HEK293 (cell line): ENCODE measurements around the gene CORO6.

Source experiments
- CTCF ChIA-PET: fragments of 350-600 bp; formaldehyde crosslinking; extraction: SDS; loops from one replicate; lab custom pipeline; 2021; ENCODE audit warnings: antibody characterized with exemption; lab: Yijun Ruan, JAX
- POLR2A ChIA-PET: fragments of 300-600 bp; formaldehyde crosslinking; extraction: SDS; loops from one replicate; lab custom pipeline; 2020; ENCODE audit warnings: antibody characterized with exemption, inconsistent platforms; lab: Yijun Ruan, JAX
- H3K27ac ChIP-seq: fragments of 200-500 bp; sonication (Bioruptor generic); 2 replicates; pipeline ENCODE4 v1.5.1; 2014; ENCODE audit warnings: low read depth, low read length, control low read depth, inconsistent platforms; ENCODE audit errors: extremely low read depth
- H3K36me3 ChIP-seq, 2 experiments: fragments of 200-500 bp in 1 of 2; sonication (Bioruptor generic) in 1 of 2; 1 replicate in 1 of 2; 2 replicates in 1 of 2; pipeline ENCODE4 v1.5.1; 2014 to 2017; ENCODE audit warnings: inconsistent platforms in 2 of 2, low read length in 2 of 2; ENCODE audit not compliant: control insufficient read depth in 2 of 2, insufficient read depth in 1 of 2
- H3K4me1 ChIP-seq: fragments of 200-500 bp; sonication (Bioruptor generic); 2 replicates; pipeline ENCODE4 v1.5.1; 2014; ENCODE audit warnings: mild to moderate bottlenecking, low read length, inconsistent platforms; ENCODE audit not compliant: control insufficient read depth, insufficient read depth
- H3K4me3 ChIP-seq: 2 replicates; pipeline ENCODE4 v1.5.1; 2011; ENCODE audit warnings: low read depth, mild to moderate bottlenecking, control low read depth, low read length, moderate library complexity
- H3K9me3 ChIP-seq: fragments of 200-500 bp; sonication (Bioruptor generic); 2 replicates; pipeline ENCODE4 v1.5.1; 2014; ENCODE audit warnings: low read depth, low read length, inconsistent platforms; ENCODE audit not compliant: control insufficient read depth, insufficient read depth
- KLF9 ChIP-seq: fragments of 450-650 bp; formaldehyde crosslinking; IDR thresholded peaks from 2 replicates; pipeline ENCODE4 v1.5.1; 2016; ENCODE audit warnings: missing biosample characterization, missing genetic modification characterization, low read depth
- MEIS1 ChIP-seq: sonication (generic); formaldehyde crosslinking; IDR thresholded peaks from 2 replicates; pipeline ENCODE4 v1.8.1; 2022; ENCODE audit warnings: missing genetic modification reagents, mild to moderate bottlenecking, borderline replicate concordance
- OVOL3 ChIP-seq: fragments of 450-650 bp; formaldehyde crosslinking; IDR thresholded peaks from 2 replicates; pipeline ENCODE4 v1.5.1; 2016; ENCODE audit warnings: missing biosample characterization, missing genetic modification characterization
- SETDB1 ChIP-seq: IDR thresholded peaks from one replicate; pipeline ENCODE4 v1.6.1; 2017; ENCODE audit warnings: mild to moderate bottlenecking, low read length, moderate library complexity, mixed read lengths; ENCODE audit not compliant: insufficient read length
- ZBTB1 ChIP-seq: fragments of 450-650 bp; formaldehyde crosslinking; IDR thresholded peaks from 2 replicates; pipeline ENCODE4 v1.5.1; 2016; ENCODE audit warnings: missing biosample characterization, missing genetic modification characterization
- ZBTB21 ChIP-seq: fragments of 450-650 bp; formaldehyde crosslinking; IDR thresholded peaks from 2 replicates; pipeline ENCODE4 v1.5.1; 2017; ENCODE audit warnings: missing biosample characterization, missing genetic modification characterization
- ZFP3 ChIP-seq: fragments of 450-650 bp; formaldehyde crosslinking; IDR thresholded peaks from 2 replicates; pipeline ENCODE4 v1.5.1; 2016; ENCODE audit warnings: low read depth, missing biosample characterization, missing genetic modification characterization
- ZNF157 ChIP-seq: fragments of 450-650 bp; formaldehyde crosslinking; IDR thresholded peaks from 2 replicates; pipeline ENCODE4 v1.5.1; 2016; ENCODE audit warnings: missing biosample characterization, missing genetic modification characterization
- ZNF211 ChIP-seq: fragments of 450-650 bp; formaldehyde crosslinking; IDR thresholded peaks from 2 replicates; pipeline ENCODE4 v1.5.1; 2016; ENCODE audit warnings: low read depth, missing biosample characterization, missing genetic modification characterization
- ZNF404 ChIP-seq: fragments of 450-650 bp; formaldehyde crosslinking; IDR thresholded peaks from 2 replicates; pipeline ENCODE4 v1.5.1; 2017; ENCODE audit warnings: missing biosample characterization, missing genetic modification characterization
- ZNF426 ChIP-seq: fragments of 450-650 bp; formaldehyde crosslinking; IDR thresholded peaks from 2 replicates; pipeline ENCODE4 v1.5.1; 2017; ENCODE audit warnings: missing biosample characterization, missing genetic modification characterization, mild to moderate bottlenecking, inconsistent platforms, moderate library complexity
- ZNF561 ChIP-seq: fragments of 450-650 bp; IDR thresholded peaks from 2 replicates; pipeline ENCODE4 v1.5.1; 2018; ENCODE audit warnings: missing biosample characterization, missing genetic modification characterization, borderline replicate concordance
- ZNF571 ChIP-seq: fragments of 450-650 bp; formaldehyde crosslinking; IDR thresholded peaks from 2 replicates; pipeline ENCODE4 v1.5.0; 2017; ENCODE audit warnings: missing biosample characterization, missing genetic modification characterization
- ZNF623 ChIP-seq: fragments of 450-650 bp; formaldehyde crosslinking; IDR thresholded peaks from 2 replicates; pipeline ENCODE4 v1.5.1; 2016; ENCODE audit warnings: missing biosample characterization, missing genetic modification characterization
- ZNF654 ChIP-seq: fragments of 450-650 bp; formaldehyde crosslinking; IDR thresholded peaks from 2 replicates; pipeline ENCODE4 v1.5.1; 2016; ENCODE audit warnings: low read depth, missing biosample characterization, missing genetic modification characterization
- ZNF776 ChIP-seq: fragments of 450-650 bp; formaldehyde crosslinking; IDR thresholded peaks from 2 replicates; pipeline ENCODE4 v1.5.0; 2017; ENCODE audit warnings: missing biosample characterization, missing genetic modification characterization, borderline replicate concordance
- ZNF785 ChIP-seq: fragments of 450-650 bp; formaldehyde crosslinking; IDR thresholded peaks from 2 replicates; pipeline ENCODE4 v1.5.1; 2016; ENCODE audit warnings: missing biosample characterization, missing genetic modification characterization
- ZNF837 ChIP-seq: fragments of 450-650 bp; formaldehyde crosslinking; IDR thresholded peaks from 2 replicates; pipeline ENCODE4 v1.5.1; 2016; ENCODE audit warnings: missing biosample characterization, missing genetic modification characterization
- ZNF843 ChIP-seq: fragments of 450-650 bp; formaldehyde crosslinking; IDR thresholded peaks from 2 replicates; pipeline ENCODE4 v1.5.1; 2016; ENCODE audit warnings: missing biosample characterization, missing genetic modification characterization
- TF ChIP-seq, protein P1 (sequence below): fragments of 450-650 bp; formaldehyde crosslinking; IDR thresholded peaks from 2 replicates; pipeline ENCODE4 v1.5.1; 2016; ENCODE audit warnings: missing biosample characterization, missing genetic modification characterization
- TF ChIP-seq, protein P2 (sequence below): fragments of 450-650 bp; formaldehyde crosslinking; IDR thresholded peaks from 2 replicates; pipeline ENCODE4 v1.5.1; 2016; ENCODE audit warnings: missing biosample characterization, missing genetic modification characterization
- TF ChIP-seq, protein P3 (sequence below): fragments of 450-650 bp; formaldehyde crosslinking; IDR thresholded peaks from 2 replicates; pipeline ENCODE4 v1.5.1; 2017; ENCODE audit warnings: missing biosample characterization, missing genetic modification characterization
- TF ChIP-seq, protein P4 (sequence below): sonication (generic); formaldehyde crosslinking; IDR thresholded peaks from 2 replicates; pipeline ENCODE4 v1.8.1; 2022; ENCODE audit warnings: mild to moderate bottlenecking, moderate library complexity, missing genetic modification reagents
- TF ChIP-seq, protein P5 (sequence below): fragments of 450-650 bp; formaldehyde crosslinking; IDR thresholded peaks from 2 replicates; pipeline ENCODE4 v1.5.1; 2016; ENCODE audit warnings: missing biosample characterization, missing genetic modification characterization

The CORO6 gene

DNA sequence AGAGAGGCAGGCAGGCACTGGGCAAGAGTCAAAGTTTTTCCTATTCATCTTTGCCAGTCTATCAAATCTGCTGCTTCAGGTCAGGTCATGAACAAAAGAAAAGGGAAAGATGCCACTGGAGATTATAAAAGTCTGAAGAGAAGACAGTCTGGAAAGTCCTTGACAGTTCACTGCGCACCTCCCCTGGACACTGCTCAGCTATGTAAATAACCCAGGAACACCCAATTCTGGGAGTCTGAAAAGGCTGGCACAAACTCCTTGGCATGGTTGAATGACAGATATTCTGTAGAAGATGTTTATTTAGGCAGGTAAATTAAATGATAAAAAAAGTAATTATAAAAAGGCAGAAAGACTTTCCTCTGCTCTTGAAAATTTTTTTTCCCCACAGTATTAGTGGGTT is 5.2 kb upstream of the CORO6 start:
- no peak overlapping the region for H3K4me3 ChIP-seq
- H3K36me3 ChIP-seq, result peaks cover 0 to 23% of the 10 kb centered on the region in 2 experiments; a peak in 2 of 3 replicates
- TF ChIP-seq, protein P1, sequence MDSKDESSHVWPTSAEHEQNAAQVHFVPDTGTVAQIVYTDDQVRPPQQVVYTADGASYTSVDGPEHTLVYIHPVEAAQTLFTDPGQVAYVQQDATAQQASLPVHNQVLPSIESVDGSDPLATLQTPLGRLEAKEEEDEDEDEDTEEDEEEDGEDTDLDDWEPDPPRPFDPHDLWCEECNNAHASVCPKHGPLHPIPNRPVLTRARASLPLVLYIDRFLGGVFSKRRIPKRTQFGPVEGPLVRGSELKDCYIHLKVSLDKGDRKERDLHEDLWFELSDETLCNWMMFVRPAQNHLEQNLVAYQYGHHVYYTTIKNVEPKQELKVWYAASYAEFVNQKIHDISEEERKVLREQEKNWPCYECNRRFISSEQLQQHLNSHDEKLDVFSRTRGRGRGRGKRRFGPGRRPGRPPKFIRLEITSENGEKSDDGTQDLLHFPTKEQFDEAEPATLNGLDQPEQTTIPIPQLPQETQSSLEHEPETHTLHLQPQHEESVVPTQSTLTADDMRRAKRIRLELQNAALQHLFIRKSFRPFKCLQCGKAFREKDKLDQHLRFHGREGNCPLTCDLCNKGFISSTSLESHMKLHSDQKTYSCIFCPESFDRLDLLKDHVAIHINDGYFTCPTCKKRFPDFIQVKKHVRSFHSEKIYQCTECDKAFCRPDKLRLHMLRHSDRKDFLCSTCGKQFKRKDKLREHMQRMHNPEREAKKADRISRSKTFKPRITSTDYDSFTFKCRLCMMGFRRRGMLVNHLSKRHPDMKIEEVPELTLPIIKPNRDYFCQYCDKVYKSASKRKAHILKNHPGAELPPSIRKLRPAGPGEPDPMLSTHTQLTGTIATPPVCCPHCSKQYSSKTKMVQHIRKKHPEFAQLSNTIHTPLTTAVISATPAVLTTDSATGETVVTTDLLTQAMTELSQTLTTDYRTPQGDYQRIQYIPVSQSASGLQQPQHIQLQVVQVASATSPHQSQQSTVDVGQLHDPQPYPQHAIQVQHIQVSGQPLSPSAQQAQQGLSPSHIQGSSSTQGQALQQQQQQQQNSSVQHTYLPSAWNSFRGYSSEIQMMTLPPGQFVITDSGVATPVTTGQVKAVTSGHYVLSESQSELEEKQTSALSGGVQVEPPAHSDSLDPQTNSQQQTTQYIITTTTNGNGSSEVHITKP, result no peak
- no peak for TF ChIP-seq SETDB1
- TF ChIP-seq ZNF561 (tag by site-specific recombination), result no peak
- no peak for TF ChIP-seq ZNF776 (tag by site-specific recombination)
- no peak for TF ChIP-seq ZBTB21 (tag by site-specific recombination)
- no peak overlapping the region for H3K27ac ChIP-seq
- H3K9me3 ChIP-seq, result no peaks in the 10 kb centered on the region
- ChIA-PET POLR2A (no interaction called here), CTCF (interaction anchor here (1.3 to 2.1 kb wide), 2 partner anchors 11 to 151 kb away, joined by 4 to 8 read pairs; no protein-coding TSS in a partner anchor)
- H3K4me1 ChIP-seq, result no peaks in the 10 kb centered on the region

DNA sequence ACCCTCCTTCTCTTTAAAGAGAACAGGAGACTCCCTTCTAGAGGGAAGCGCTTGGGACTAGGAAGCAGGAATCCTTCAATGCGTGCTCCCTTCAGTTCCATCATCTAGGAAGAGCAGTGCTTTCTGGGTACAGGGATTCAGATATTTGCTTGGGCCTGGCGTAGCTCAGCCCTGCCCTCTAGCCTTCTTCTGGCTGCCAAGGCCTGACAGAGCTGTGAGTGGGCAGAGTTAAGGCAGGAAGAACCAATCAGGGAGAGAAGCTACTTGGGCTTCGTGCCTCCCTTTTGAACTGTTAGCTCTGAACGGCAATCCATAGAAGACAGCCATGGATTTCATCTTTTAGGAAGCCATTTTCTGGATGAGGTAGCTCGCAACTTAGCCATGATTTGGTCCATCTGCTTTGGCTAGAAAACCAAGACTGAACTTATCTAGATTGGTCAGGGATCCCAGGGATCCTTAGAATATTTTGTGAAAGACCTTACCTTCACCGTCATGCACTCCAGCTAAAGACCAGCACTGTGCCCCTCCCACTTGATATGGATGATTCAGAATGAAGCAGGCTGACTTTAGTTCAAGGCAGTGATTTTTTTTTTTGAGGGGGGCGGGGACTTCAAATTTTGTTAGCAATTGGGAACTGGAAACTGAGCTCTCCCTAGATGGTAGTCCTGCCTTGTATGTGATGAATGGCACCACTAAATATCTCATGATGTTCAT is 2.5 kb upstream of the CORO6 start:
- Histone ChIP-seq H3K4me3 (no peak overlapping the region), H3K4me1 (peaks cover 10% of the 10 kb centered on the region), H3K36me3 (no peaks in the 10 kb centered on the region), H3K27ac (no peak overlapping the region), H3K9me3 (no peaks in the 10 kb centered on the region)
- CTCF ChIA-PET, result interaction anchor here (1.0 to 1.5 kb wide), 5 partner anchors 10 to 306 kb away, joined by 3 to 8 read pairs (median 5); no protein-coding TSS in a partner anchor
- POLR2A ChIA-PET, result interaction anchor here (1.2 kb wide), 1 partner anchor 34 kb away, joined by 6 read pairs; no protein-coding TSS in a partner anchor
- TF ChIP-seq ZNF571 (no peak), ZFP3 (no peak), ZNF426 (tag by site-specific recombination) (no peak), ZNF157 (no peak), ZBTB1 (tag by site-specific recombination) (no peak), ZNF785 (tag by site-specific recombination) (no peak), MEIS1 (CRISPR knock-in tag) (no peak), ZNF837 (tag by site-specific recombination) (no peak), OVOL3 (tag by site-specific recombination) (no peak), ZNF404 (no peak), ZNF654 (no peak), ZNF623 (tag by site-specific recombination) (no peak), KLF9 (tag by site-specific recombination) (0 out of 2 replicates have a peak, but pooled peaks have one; percentile 30), ZNF843 (tag by site-specific recombination) (no peak), ZNF211 (tag by site-specific recombination) (no peak)
- TF ChIP-seq, protein P2, sequence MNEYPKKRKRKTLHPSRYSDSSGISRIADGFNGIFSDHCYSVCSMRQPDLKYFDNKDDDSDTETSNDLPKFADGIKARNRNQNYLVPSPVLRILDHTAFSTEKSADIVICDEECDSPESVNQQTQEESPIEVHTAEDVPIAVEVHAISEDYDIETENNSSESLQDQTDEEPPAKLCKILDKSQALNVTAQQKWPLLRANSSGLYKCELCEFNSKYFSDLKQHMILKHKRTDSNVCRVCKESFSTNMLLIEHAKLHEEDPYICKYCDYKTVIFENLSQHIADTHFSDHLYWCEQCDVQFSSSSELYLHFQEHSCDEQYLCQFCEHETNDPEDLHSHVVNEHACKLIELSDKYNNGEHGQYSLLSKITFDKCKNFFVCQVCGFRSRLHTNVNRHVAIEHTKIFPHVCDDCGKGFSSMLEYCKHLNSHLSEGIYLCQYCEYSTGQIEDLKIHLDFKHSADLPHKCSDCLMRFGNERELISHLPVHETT, result no peak
- TF ChIP-seq, protein P3, sequence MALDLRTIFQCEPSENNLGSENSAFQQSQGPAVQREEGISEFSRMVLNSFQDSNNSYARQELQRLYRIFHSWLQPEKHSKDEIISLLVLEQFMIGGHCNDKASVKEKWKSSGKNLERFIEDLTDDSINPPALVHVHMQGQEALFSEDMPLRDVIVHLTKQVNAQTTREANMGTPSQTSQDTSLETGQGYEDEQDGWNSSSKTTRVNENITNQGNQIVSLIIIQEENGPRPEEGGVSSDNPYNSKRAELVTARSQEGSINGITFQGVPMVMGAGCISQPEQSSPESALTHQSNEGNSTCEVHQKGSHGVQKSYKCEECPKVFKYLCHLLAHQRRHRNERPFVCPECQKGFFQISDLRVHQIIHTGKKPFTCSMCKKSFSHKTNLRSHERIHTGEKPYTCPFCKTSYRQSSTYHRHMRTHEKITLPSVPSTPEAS (tag by site-specific recombination), result no peak
- TF ChIP-seq, protein P4, sequence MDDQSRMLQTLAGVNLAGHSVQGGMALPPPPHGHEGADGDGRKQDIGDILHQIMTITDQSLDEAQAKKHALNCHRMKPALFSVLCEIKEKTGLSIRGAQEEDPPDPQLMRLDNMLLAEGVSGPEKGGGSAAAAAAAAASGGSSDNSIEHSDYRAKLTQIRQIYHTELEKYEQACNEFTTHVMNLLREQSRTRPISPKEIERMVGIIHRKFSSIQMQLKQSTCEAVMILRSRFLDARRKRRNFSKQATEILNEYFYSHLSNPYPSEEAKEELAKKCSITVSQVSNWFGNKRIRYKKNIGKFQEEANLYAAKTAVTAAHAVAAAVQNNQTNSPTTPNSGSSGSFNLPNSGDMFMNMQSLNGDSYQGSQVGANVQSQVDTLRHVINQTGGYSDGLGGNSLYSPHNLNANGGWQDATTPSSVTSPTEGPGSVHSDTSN (CRISPR knock-in tag), result no peak
- TF ChIP-seq, protein P5, sequence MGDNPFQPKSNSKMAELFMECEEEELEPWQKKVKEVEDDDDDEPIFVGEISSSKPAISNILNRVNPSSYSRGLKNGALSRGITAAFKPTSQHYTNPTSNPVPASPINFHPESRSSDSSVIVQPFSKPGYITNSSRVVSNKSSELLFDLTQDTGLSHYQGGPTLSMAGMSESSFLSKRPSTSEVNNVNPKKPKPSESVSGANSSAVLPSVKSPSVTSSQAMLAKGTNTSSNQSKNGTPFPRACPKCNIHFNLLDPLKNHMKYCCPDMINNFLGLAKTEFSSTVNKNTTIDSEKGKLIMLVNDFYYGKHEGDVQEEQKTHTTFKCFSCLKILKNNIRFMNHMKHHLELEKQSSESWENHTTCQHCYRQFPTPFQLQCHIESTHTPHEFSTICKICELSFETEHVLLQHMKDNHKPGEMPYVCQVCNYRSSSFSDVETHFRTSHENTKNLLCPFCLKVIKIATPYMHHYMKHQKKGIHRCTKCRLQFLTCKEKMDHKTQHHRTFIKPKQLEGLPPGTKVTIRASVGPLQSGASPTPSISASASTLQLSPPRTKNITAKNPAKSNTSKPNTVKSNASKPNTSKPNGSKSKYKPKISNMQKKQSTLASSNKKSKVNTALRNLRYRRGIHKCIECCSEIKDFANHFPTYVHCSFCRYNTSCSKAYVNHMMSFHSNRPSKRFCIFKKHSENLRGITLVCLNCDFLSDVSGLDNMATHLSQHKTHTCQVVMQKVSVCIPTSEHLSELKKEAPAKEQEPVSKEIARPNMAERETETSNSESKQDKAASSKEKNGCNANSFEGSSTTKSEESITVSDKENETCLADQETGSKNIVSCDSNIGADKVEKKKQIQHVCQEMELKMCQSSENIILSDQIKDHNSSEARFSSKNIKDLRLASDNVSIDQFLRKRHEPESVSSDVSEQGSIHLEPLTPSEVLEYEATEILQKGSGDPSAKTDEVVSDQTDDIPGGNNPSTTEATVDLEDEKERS (tag by site-specific recombination), result no peak
